ENCODE measurements around the gene TMC5.
A peak's percentile ranks its signal among the peaks of the same experiment; 100 is the strongest.
"Not testable (repeated sequence)": the region's sequence is repeated elsewhere in the genome, so short reads cannot be mapped to it uniquely, and the experiment has no call there.

Gene TMC5

GRCh38 chr16:19384656-19385055 lies 33.0 kb upstream of the TMC5 start:
- TF ChIP-seq, protein P1, sequence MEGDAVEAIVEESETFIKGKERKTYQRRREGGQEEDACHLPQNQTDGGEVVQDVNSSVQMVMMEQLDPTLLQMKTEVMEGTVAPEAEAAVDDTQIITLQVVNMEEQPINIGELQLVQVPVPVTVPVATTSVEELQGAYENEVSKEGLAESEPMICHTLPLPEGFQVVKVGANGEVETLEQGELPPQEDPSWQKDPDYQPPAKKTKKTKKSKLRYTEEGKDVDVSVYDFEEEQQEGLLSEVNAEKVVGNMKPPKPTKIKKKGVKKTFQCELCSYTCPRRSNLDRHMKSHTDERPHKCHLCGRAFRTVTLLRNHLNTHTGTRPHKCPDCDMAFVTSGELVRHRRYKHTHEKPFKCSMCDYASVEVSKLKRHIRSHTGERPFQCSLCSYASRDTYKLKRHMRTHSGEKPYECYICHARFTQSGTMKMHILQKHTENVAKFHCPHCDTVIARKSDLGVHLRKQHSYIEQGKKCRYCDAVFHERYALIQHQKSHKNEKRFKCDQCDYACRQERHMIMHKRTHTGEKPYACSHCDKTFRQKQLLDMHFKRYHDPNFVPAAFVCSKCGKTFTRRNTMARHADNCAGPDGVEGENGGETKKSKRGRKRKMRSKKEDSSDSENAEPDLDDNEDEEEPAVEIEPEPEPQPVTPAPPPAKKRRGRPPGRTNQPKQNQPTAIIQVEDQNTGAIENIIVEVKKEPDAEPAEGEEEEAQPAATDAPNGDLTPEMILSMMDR (IDR thresholded peaks at IDR 0.05), result no peak
- Histone ChIP-seq H3K27ac (no peak overlapping the region), H3K4me3 (ENCODE audit: low read depth in 1 of 2, low read length in 1 of 2) (no peak overlapping the region), H3K27me3 (peaks cover 55% of the 10 kb centered on the region), H3K36me3 (no peaks in the 10 kb centered on the region), H3K4me1 (ENCODE audit: control insufficient read depth in 1 of 2, insufficient read depth in 1 of 2, low read depth in 1 of 2, low read length in 1 of 2) (no peaks in the 10 kb centered on the region), H3K9me3 (no peaks in the 10 kb centered on the region)

DNA sequence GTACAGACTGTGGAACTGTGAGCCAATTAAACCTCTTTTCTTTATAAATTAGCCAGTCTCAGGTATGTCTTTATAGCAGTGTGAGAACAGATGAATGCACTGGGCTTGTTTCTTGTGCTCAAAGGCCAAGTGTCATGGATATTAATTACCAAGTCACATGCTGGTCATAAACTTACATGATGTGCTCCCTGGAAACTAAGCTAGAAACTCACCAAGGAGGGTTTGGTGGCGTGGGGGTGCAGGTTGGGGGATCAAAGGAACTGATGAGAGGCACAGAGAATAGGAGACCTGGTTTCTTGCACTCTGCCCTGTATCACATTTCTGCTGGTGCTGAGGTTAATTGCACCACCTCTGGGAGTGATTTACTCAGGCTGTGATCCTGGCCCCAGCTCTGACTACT lies 31.2 kb upstream of the TMC5 start:
- TF ChIP-seq, protein P1 (IDR thresholded peaks at IDR 0.05), result no peak
- no peaks in the 10 kb centered on the region for H3K9me3 ChIP-seq
- no peaks in the 10 kb centered on the region for H3K36me3 ChIP-seq
- peaks cover 41% of the 10 kb centered on the region for H3K27me3 ChIP-seq
- no peaks in the 10 kb centered on the region for H3K4me1 ChIP-seq (ENCODE audit: control insufficient read depth in 1 of 2, insufficient read depth in 1 of 2, low read depth in 1 of 2, low read length in 1 of 2)
- no peak overlapping the region for H3K4me3 ChIP-seq (ENCODE audit: low read depth in 1 of 2, low read length in 1 of 2)
- no peak overlapping the region for H3K27ac ChIP-seq

- Histone ChIP-seq H3K4me1 (ENCODE audit: control insufficient read depth in 1 of 2, insufficient read depth in 1 of 2, low read depth in 1 of 2, low read length in 1 of 2) (no peaks in the 10 kb centered on the region), H3K36me3 (no peaks in the 10 kb centered on the region), H3K4me3 (ENCODE audit: low read depth in 1 of 2, low read length in 1 of 2) (no peak overlapping the region), H3K27ac (no peak overlapping the region), H3K27me3 (peaks cover 20% of the 10 kb centered on the region), H3K9me3 (no peaks in the 10 kb centered on the region)
- TF ChIP-seq, protein P1 (IDR thresholded peaks at IDR 0.05), result peak; percentile 15
These were observed 28.4 kb upstream of the TMC5 start for GRCh38 chr16:19389246-19389645.

GRCh38 chr16:19391185-19391776 lies 26.4 kb upstream of the TMC5 start:
- not testable (repeated sequence) for H3K27ac ChIP-seq; H3K36me3 ChIP-seq; H3K4me1 ChIP-seq (ENCODE audit: control insufficient read depth in 1 of 2, insufficient read depth in 1 of 2, low read depth in 1 of 2, low read length in 1 of 2); H3K9me3 ChIP-seq; H3K4me3 ChIP-seq (ENCODE audit: low read depth in 1 of 2, low read length in 1 of 2)
- peaks cover 15% of the 10 kb centered on the region for H3K27me3 ChIP-seq

DNA sequence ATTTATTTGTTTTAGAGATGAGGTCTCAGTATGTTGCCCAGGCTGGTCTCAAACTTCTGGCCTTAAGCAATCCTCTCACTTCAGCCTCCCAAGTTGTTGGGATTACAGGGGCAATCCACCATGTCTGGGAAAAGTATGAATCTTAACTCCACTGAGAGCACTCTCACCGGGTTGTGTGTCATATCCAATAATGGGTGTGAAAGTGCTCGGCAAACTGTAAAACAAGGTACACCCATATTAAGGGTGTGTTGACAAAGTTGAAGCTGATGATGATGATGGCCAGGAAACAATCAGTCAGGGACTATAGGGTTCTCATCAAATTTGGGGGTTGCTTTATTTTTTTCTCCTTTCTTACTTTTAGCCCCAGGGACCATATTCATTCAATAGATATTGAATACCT lies 25.3 kb upstream of the TMC5 start:
- TF ChIP-seq, protein P1 (IDR thresholded peaks at IDR 0.05), result no peak
- Histone ChIP-seq H3K4me3 (ENCODE audit: low read depth in 1 of 2, low read length in 1 of 2) (no peak overlapping the region), H3K9me3 (no peaks in the 10 kb centered on the region), H3K4me1 (ENCODE audit: control insufficient read depth in 1 of 2, insufficient read depth in 1 of 2, low read depth in 1 of 2, low read length in 1 of 2) (no peaks in the 10 kb centered on the region), H3K27me3 (peaks cover 25% of the 10 kb centered on the region), H3K36me3 (no peaks in the 10 kb centered on the region), H3K27ac (no peak overlapping the region)

GRCh38 chr16:19393226-19394111 lies 24.2 kb upstream of the TMC5 start:
- H3K4me1 ChIP-seq (ENCODE audit: control insufficient read depth in 1 of 2, insufficient read depth in 1 of 2, low read depth in 1 of 2, low read length in 1 of 2), result no peaks in the 10 kb centered on the region
- H3K36me3 ChIP-seq, result no peaks in the 10 kb centered on the region
- no peak overlapping the region for H3K4me3 ChIP-seq (ENCODE audit: low read depth in 1 of 2, low read length in 1 of 2)
- H3K27ac ChIP-seq, result no peak overlapping the region
- peaks cover 24% of the 10 kb centered on the region for H3K27me3 ChIP-seq
- TF ChIP-seq, protein P1 (IDR thresholded peaks at IDR 0.05), result no peak
- H3K9me3 ChIP-seq, result no peaks in the 10 kb centered on the region

DNA sequence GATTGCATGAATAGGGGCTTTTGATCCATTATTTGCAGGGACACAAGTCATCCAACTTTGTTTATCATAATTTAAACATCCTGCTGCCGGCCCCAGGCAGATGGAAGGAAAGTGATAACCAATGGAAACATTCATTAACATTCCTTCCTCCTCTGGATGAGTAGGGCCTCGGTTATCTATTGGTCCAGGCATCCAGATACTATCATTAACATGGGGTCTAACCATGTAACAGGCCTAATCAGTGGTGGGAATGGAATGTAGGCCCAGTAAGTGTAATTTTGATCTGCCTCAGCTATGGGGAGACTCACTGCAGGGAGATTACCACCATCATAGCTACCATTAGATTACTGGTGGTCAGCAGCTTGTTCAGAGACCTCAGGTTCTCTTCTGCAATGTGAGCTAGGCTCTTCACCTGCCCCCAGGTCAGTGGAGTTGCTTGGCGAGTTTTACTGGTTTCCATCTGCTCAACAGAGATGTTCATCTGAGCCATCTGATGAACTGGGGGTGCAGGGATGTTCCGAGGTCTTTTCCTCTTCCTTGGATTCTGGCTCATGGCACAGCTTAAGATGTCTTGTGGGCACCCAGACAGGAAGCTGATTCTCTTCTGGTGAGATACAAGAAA lies 21.9 kb upstream of the TMC5 start:
- not testable (repeated sequence) for H3K9me3 ChIP-seq; H3K27ac ChIP-seq; H3K4me1 ChIP-seq (ENCODE audit: control insufficient read depth in 1 of 2, insufficient read depth in 1 of 2, low read depth in 1 of 2, low read length in 1 of 2); H3K36me3 ChIP-seq; H3K4me3 ChIP-seq (ENCODE audit: low read depth in 1 of 2, low read length in 1 of 2)
- peaks cover 21% of the 10 kb centered on the region for H3K27me3 ChIP-seq

Measured in neutrophil (primary cell).